Heart left ventricle (tissue), 13 donors: ENCODE results near the gene MARK3.

Experiments
- CTCF ChIP-seq, 12 donors: fragments of 200-600 bp; sonication (generic) in 4 of 12; IDR thresholded peaks; one replicate each; pipeline versions ENCODE4 v1.5.0 to v1.8.0; 2018 to 2022; ENCODE audit warnings: antibody characterized with exemption in 12 of 12, mild to moderate bottlenecking in 5 of 12
- POLR2A ChIP-seq, 2 donors: fragments of 450-650 bp; IDR thresholded peaks; one replicate each; pipeline ENCODE4 v1.6.1; 2017; ENCODE audit warnings: antibody characterized with exemption in 2 of 2, mild to moderate bottlenecking in 2 of 2, moderate library complexity in 2 of 2
- donor health status: ischemic (EF 13 %, LVEDD 7.1; RV severe dilation, severe dysfunction).
- donor health status: DM: no; HTN: yes; CAD: no.
- donor health status: DM: no; HTN: no; CAD: no.
- donor health status: ischemic (EF 25% LVEDD 6.9; RV normal size, moderate dysfunction).
- donor health status: ischemic (EF 25% LVEDD 5.7; RV mildly dilated, moderate dysfunction).
- donor health status: ischemic (EF 35%, LVEDD 5.7; RV mildly dilated, moderate dysfunction).
- donor health status: nonischemic (EF 11% LVEDD 7.7; RV severe dilation, severe dysfunction).
- donor health status: DM: yes; HTN: yes; CAD: no.
- donor health status: PGD.
- donor health status: ischemic (EF 29% LVEDD 5.4; RV normal size, mild dysfunction).
- donor health status: nonischemic (EF 23%, LVEDD 6.1; RV moderate dilation, normal function).

GRCh38 chr14:103550451-103551337 is 165.5 kb downstream of the MARK3 start:
- TF ChIP-seq POLR2A (IDR thresholded peaks at IDR 0.05) (no peak), CTCF (IDR thresholded peaks at IDR 0.05) (no peak)
